Lung (tissue), 12 donors: ENCODE results near the gene ARSA. TPM values are rescaled to one million over a fixed set of nuclear protein-coding genes. Genes with fewer than 3 reads are reported as not detected.

Experiments
- ATAC-seq: fragments of 200-7000 bp; cut with Tn5 transposase; one replicate; pipeline ENCODE4 v1.9.1; 2020; ENCODE audit warnings: moderate number of reproducible peaks; ENCODE audit not compliant: insufficient read depth, low FRiP score
- DNase-seq, 3 donors: peaks; one replicate each; pipeline ENCODE4 v3.0.0-alpha.2; 2013 to 2017
- H3K27ac ChIP-seq, 2 donors: one replicate each; pipeline ENCODE4 v1.5.1; 2013; ENCODE audit warnings: mild to moderate bottlenecking in 2 of 2, moderate library complexity in 2 of 2, control low read depth in 1 of 2, inconsistent platforms in 1 of 2, low read depth in 1 of 2, low read length in 1 of 2
- H3K27me3 ChIP-seq, 3 donors: one replicate each; pipeline ENCODE4 v1.5.1; 2013; ENCODE audit warnings: low read length in 2 of 3; ENCODE audit not compliant: control insufficient read depth in 3 of 3, insufficient read depth in 3 of 3
- H3K36me3 ChIP-seq, 4 donors: one replicate each; pipeline ENCODE4 v1.5.1; 2013; ENCODE audit warnings: low read length in 4 of 4, mild to moderate bottlenecking in 1 of 4, moderate library complexity in 1 of 4; ENCODE audit not compliant: control insufficient read depth in 4 of 4, insufficient read depth in 4 of 4
- H3K4me1 ChIP-seq, 5 donors: one replicate each; pipeline ENCODE4 v1.5.1; 2013; ENCODE audit warnings: low read length in 5 of 5, mild to moderate bottlenecking in 2 of 5, moderate library complexity in 1 of 5; ENCODE audit not compliant: control insufficient read depth in 5 of 5, insufficient read depth in 5 of 5
- H3K4me3 ChIP-seq: one replicate; pipeline ENCODE4 v1.5.1; 2013; ENCODE audit warnings: mild to moderate bottlenecking, control low read depth, moderate library complexity
- H3K9ac ChIP-seq, 2 donors: one replicate each; pipeline ENCODE4 v1.5.1; 2013; ENCODE audit warnings: low read length in 2 of 2, control low read depth in 1 of 2; ENCODE audit not compliant: insufficient read depth in 1 of 2
- H3K9me3 ChIP-seq, 4 donors: one replicate each; pipeline ENCODE4 v1.5.1; 2013; ENCODE audit warnings: low read length in 3 of 4, mild to moderate bottlenecking in 1 of 4, moderate library complexity in 1 of 4; ENCODE audit not compliant: control insufficient read depth in 4 of 4, insufficient read depth in 3 of 4
- CTCF ChIP-seq: IDR thresholded peaks from 2 replicates; pipeline ENCODE4 v1.5.1; 2012; ENCODE audit warnings: mild to moderate bottlenecking; ENCODE audit errors: control extremely low read depth, extremely low read depth
- WGBS, 2 donors: extraction: QIAGEN DNeasy Blood & Tissue Kit; methylation state at CpG; one replicate each; pipeline ENCODE4 v1.1.7; 2013; 5-methylcytosine and 5-hydroxymethylcytosine counted together
- polyA plus RNA-seq, 2 donors: library from polyadenylated mRNA; stranded (reverse); fragments of 200-250 nt; gene quantifications; one replicate each; pipeline ENCODE4 v1.2.1, GENCODE V29; 2013
- total RNA-seq, 2 donors: library from RNA; depleted of rRNA in 1 of 2; stranded (reverse); fragments of >200 nt in 1 of 2; gene quantifications; one replicate each; pipeline ENCODE4 v1.2.1, GENCODE V29; 2014 to 2021
- donor health status: control.
- donor health status: control.
- donor health status: Bipolar disorder and iron deficiency.
- donor health status: healthy.
- donor health status: DM: yes; HTN: yes; CAD: no.

The ARSA gene
- total and polyA plus RNA-seq, 4 donors = 21.2 to 57.7 (median 40.5) TPM

DNA sequence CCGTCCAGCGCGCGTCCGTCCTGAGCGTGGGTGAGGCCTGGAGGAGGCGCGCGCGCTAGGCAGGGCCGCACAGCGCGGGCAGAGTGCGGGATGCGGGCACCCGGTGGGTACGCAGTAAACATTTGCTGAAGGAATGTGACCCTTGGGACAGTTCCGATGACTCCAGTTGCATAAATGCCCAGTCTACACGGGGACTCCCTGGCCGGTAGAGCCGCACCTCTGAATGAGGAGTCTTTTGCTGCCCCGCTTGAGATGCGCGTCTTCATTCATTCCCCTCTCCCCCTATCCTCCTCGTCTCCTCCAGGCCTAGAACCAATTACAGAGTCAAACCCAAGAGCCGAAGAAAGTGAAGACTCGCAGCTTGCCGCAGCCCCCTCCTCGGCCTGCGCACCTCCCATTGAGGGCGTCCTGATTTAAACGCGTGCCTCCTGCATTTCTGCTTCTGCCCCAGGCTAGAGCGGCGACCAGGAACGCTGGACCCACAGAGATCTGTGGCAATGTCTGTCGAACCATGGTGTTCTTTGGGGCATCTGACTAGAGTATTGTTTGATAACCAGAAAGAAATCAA, 44.6 kb downstream of the ARSA start:
- DNase-seq (no peak), ATAC-seq (peak; percentile 12)
- H3K4me3 ChIP-seq = peak overlapping the region; percentile 57
- peak overlapping the region in 1 of 2 donors; percentile 55 for H3K9ac ChIP-seq
- H3K9me3 ChIP-seq = no peaks in the 10 kb centered on the region
- TF ChIP-seq CTCF = no peak
- WGBS, 2 donors = 8 to 12% methylated on average over 37 of the region's 37 CpGs
- H3K27me3 ChIP-seq = peaks cover 0 to 3% (median 0%) of the 10 kb centered on the region in 3 donors
- peaks cover 0 to 7% (median 0%) of the 10 kb centered on the region in 4 donors for H3K36me3 ChIP-seq
- peaks cover 2 to 20% (median 5%) of the 10 kb centered on the region in 5 donors for H3K4me1 ChIP-seq
- H3K27ac ChIP-seq = peak overlapping the region; percentile 77 to 81

- TF ChIP-seq CTCF = no peak
- peak within 1 kb of the TSS in 1 of 2 donors; percentile 84 for H3K9ac ChIP-seq
- H3K4me1 ChIP-seq = peaks cover 2 to 23% (median 5%) of the 10 kb centered on the region in 5 donors
- peaks cover 0 to 7% (median 0%) of the 10 kb centered on the region in 4 donors for H3K36me3 ChIP-seq
- peak; percentile 99 for ATAC-seq
- peak within 1 kb of the TSS; percentile 65 for H3K4me3 ChIP-seq
- 0% methylated on average over 83 to 96 of the region's 96 CpGs for WGBS, 2 donors
- peak within 1 kb of the TSS; percentile 98 to 99 for H3K27ac ChIP-seq
- no peaks in the 10 kb centered on the region for H3K9me3 ChIP-seq
- DNase-seq = peak; percentile 99
- peaks cover 0 to 3% (median 0%) of the 10 kb centered on the region in 3 donors for H3K27me3 ChIP-seq
These were observed 45.3 kb downstream of the ARSA start, which contains the start of gene CHKB for GRCh38 chr22:50582493-50583293. CHKB (minus strand) TSS chr22:50582849; CDS start chr22:50582781, 68 bp downstream.

GRCh38 chr22:50581950-50582492, 45.9 kb downstream of the ARSA start:
- peak in 2 of 3 donors; percentile 12 to 27 for DNase-seq
- Histone ChIP-seq H3K9me3 (no peaks in the 10 kb centered on the region), H3K4me1 (peaks cover 2 to 23% (median 5%) of the 10 kb centered on the region in 5 donors), H3K27ac (peak overlapping the region; percentile 98 to 99), H3K4me3 (peak overlapping the region; percentile 65), H3K36me3 (peaks cover 0 to 7% (median 0%) of the 10 kb centered on the region in 4 donors), H3K9ac (peak overlapping the region in 1 of 2 donors; percentile 68), H3K27me3 (peaks cover 0 to 9% (median 2%) of the 10 kb centered on the region in 3 donors)
- no peak for ATAC-seq
- no peak for TF ChIP-seq CTCF
- 6 to 8% methylated on average over 31 to 39 of the region's 39 CpGs for WGBS, 2 donors
